A549 (cell line): ENCODE measurements around the gene USP34. TPM values are rescaled to one million over a fixed set of nuclear protein-coding genes. Genes with fewer than 3 reads are reported as not detected.
"Not testable (repeated sequence)": the region's sequence is repeated elsewhere in the genome, so short reads cannot be mapped to it uniquely, and the experiment has no call there.

Experiments
- ATAC-seq, 2 experiments: fragments of 200-7000 bp in 1 of 2; fragments of >200 bp in 1 of 2; cut with Nextera tagmentation in 1 of 2; cut with Tn5 transposase in 1 of 2; 3 replicates each; pipeline versions ENCODE4 v1.8.0 to v1.9.1; 2018 to 2020; ENCODE audit warnings: mild to moderate bottlenecking in 1 of 2, moderate library complexity in 1 of 2
- CTCF ChIA-PET: fragments of 300-600 bp; sonication (Branson Sonifier 250); formaldehyde crosslinking; extraction: SDS; loops from one replicate; lab custom pipeline; 2021; ENCODE audit warnings: antibody characterized with exemption, inconsistent platforms; lab: Yijun Ruan, JAX
- POLR2A ChIA-PET: fragments of 350-600 bp; formaldehyde crosslinking; extraction: SDS; loops from one replicate; lab custom pipeline; 2021; ENCODE audit warnings: antibody characterized with exemption, inconsistent platforms; lab: Yijun Ruan, JAX
- DNase-seq, 2 experiments: peaks; one replicate each; pipeline versions ENCODE4 v3.0.0 to v3.0.0-alpha.2; 2011 to 2016; ENCODE audit warnings: low read depth in 1 of 2, low spot score in 1 of 2
- FAIRE-seq: peaks from 2 replicates; lab custom pipeline; 2011; peaks lifted over from hg19 to GRCh38; lab: Jason Lieb, UNC
- H3K27ac ChIP-seq, 2 experiments: fragments of >200 bp; sonication (Bioruptor Twin); formaldehyde crosslinking; 3 replicates each; pipeline ENCODE4 v1.5.1; 2016 to 2017
- H3K4me1 ChIP-seq: fragments of >200 bp; sonication (Bioruptor Twin); formaldehyde crosslinking; 3 replicates; pipeline ENCODE4 v1.6.1; 2016
- H3K4me2 ChIP-seq: fragments of >200 bp; sonication (Bioruptor Twin); formaldehyde crosslinking; 3 replicates; pipeline ENCODE4 v1.6.1; 2016
- H3K4me3 ChIP-seq: fragments of >200 bp; sonication (Bioruptor Twin); formaldehyde crosslinking; 3 replicates; pipeline ENCODE4 v1.5.1; 2016
- H3K9me3 ChIP-seq: fragments of >200 bp; sonication (Bioruptor Twin); formaldehyde crosslinking; 3 replicates; pipeline ENCODE4 v1.6.1; 2016
- BHLHE40 ChIP-seq: IDR thresholded peaks from 2 replicates; pipeline ENCODE4 v1.6.1; 2012; ENCODE audit warnings: low read depth, low read length, inconsistent platforms
- CHD4 ChIP-seq: fragments of 200-600 bp; sonication (generic); IDR thresholded peaks from 2 replicates; pipeline ENCODE4 v1.6.1; 2016; ENCODE audit warnings: antibody characterized with exemption, mild to moderate bottlenecking, borderline replicate concordance
- EHF ChIP-seq: fragments of 250-450 bp; sonication (Bioruptor Pico); IDR thresholded peaks from 2 replicates; pipeline ENCODE4 v1.5.0; 2020; ENCODE audit warnings: mild to moderate bottlenecking
- ESRRA ChIP-seq: fragments of 150-350 bp; IDR thresholded peaks from 2 replicates; pipeline ENCODE4 v1.6.1; 2014; ENCODE audit warnings: mild to moderate bottlenecking, low read length, borderline replicate concordance
- GATA3 ChIP-seq: IDR thresholded peaks from 2 replicates; pipeline ENCODE4 v1.6.1; 2012; ENCODE audit warnings: borderline replicate concordance
- JUN ChIP-seq, 2 experiments: fragments of >200 bp; sonication (Bioruptor Twin); formaldehyde crosslinking; IDR thresholded peaks; 2 replicates in 1 of 2; 3 replicates in 1 of 2; pipeline ENCODE4 v1.6.1; 2016 to 2017
- NPAS2 ChIP-seq: fragments of 250-450 bp; sonication (Bioruptor Pico); IDR thresholded peaks from 2 replicates; pipeline ENCODE4 v1.8.0; 2022; ENCODE audit warnings: mild to moderate bottlenecking, moderate library complexity, borderline replicate concordance
- POLR2A ChIP-seq: IDR thresholded peaks from 2 replicates; pipeline ENCODE4 v1.6.1; 2012; ENCODE audit warnings: mild to moderate bottlenecking, low read length
- POLR2AphosphoS2 ChIP-seq: conservative IDR thresholded peaks from 2 replicates; pipeline ENCODE4 v1.6.1; 2012; ENCODE audit warnings: low read length, improper control_type of control experiment, inconsistent platforms
- RFX5 ChIP-seq: fragments of 450-650 bp; IDR thresholded peaks from 2 replicates; pipeline ENCODE4 v1.7.1; 2014; ENCODE audit warnings: antibody characterized with exemption, mild to moderate bottlenecking, moderate library complexity
- TP53 ChIP-seq: fragments of 250-450 bp; sonication (Bioruptor Pico); IDR thresholded peaks from 2 replicates; pipeline ENCODE4 v1.5.0; 2021; ENCODE audit warnings: mild to moderate bottlenecking, moderate library complexity
- USF2 ChIP-seq: fragments of 450-650 bp; IDR thresholded peaks from 2 replicates; pipeline ENCODE4 v1.6.1; 2014; ENCODE audit warnings: antibody characterized with exemption
- ZC3H11A ChIP-seq: fragments of 450-650 bp; IDR thresholded peaks from 2 replicates; pipeline ENCODE4 v1.6.1; 2014; ENCODE audit warnings: antibody characterized with exemption, mild to moderate bottlenecking
- ZFP36 ChIP-seq: fragments of 450-650 bp; IDR thresholded peaks from 2 replicates; pipeline ENCODE4 v1.6.1; 2014; ENCODE audit warnings: borderline replicate concordance; ENCODE audit not compliant: partially characterized antibody
- ZNF302 ChIP-seq: fragments of 250-450 bp; sonication (Bioruptor Pico); IDR thresholded peaks from 2 replicates; pipeline ENCODE4 v1.9.0; 2021; ENCODE audit warnings: inconsistent platforms, mild to moderate bottlenecking, moderate library complexity
- WGBS: methylation state at CpG from one replicate; pipeline ENCODE4 v1.1.6; 2017; ENCODE audit errors: missing lambda C conversion rate; 5-methylcytosine and 5-hydroxymethylcytosine counted together
- polyA plus RNA-seq, 4 experiments: library from polyadenylated mRNA; depleted of rRNA in 3 of 4; stranded (reverse); fragments of >200 nt; fragmentation: RNase III in 1 of 4; extraction: RNeasy Plus Mini Kit Qiagen cat#74134 plus additional on column Dnase treatment in 1 of 4; gene quantifications; 2 replicates in 3 of 4; 3 replicates in 1 of 4; pipeline ENCODE4 v1.2.3, GENCODE V29; 2011 to 2017
- TF ChIP-seq, protein P1 (sequence below): fragments of >200 bp; sonication (Bioruptor Twin); formaldehyde crosslinking; IDR thresholded peaks from 3 replicates; pipeline ENCODE4 v1.6.1; 2016
- TF ChIP-seq, protein P2 (sequence below): fragments of 250-450 bp; sonication (Bioruptor Pico); IDR thresholded peaks from 2 replicates; pipeline ENCODE4 v1.5.0; 2020; ENCODE audit warnings: low read depth, mild to moderate bottlenecking, moderate library complexity

USP34 gene
- polyA plus RNA-seq, 2 of the 4 experiments (the other 2 are of a cell fraction), result 47.7 to 132 TPM

GRCh38 chr2:61476929-61477589 lies 6.2 kb upstream of the USP34 start:
- H3K4me3 ChIP-seq, H3K27ac ChIP-seq, H3K9me3 ChIP-seq, H3K4me2 ChIP-seq, DNase-seq: not testable (repeated sequence)
- 95% methylated on average over 12 of the region's 12 CpGs for WGBS
- CTCF ChIA-PET, result interaction anchor here (0.7 to 1.5 kb wide), 2 partner anchors 64 to 182 kb away, joined by 3 to 4 read pairs; no protein-coding TSS in a partner anchor
- TF ChIP-seq POLR2AphosphoS2, result 0 out of 2 replicates have a peak, but pooled peaks have one; percentile 63
- TF ChIP-seq JUN (IDR thresholded peaks at IDR 0.05), result peak in 1 of 2 experiments; percentile 35; a peak in 2 of 5 replicates
- TF ChIP-seq, all 56 proteins: peak for 2; not testable (repeated sequence) for 54
- not testable (repeated sequence) for H3K4me1 ChIP-seq, FAIRE-seq, ATAC-seq
- POLR2A ChIA-PET, result interaction anchor here (0.6 to 1.0 kb wide), 2 partner anchors 29 to 491 kb away, joined by 3 to 11 read pairs; no protein-coding TSS in a partner anchor

GRCh38 chr2:61471905-61472805 lies 1.3 kb upstream of the USP34 start:
- Histone ChIP-seq H3K4me2 (peak overlapping the region; percentile 89), H3K4me1 (peaks cover 25% of the 10 kb centered on the region; the same call in 2 of the 3 replicates), H3K4me3 (peak overlapping the region; percentile 72), H3K9me3 (no peaks in the 10 kb centered on the region), H3K27ac (peak overlapping the region; percentile 93 to 96)
- peak in 1 of 2 experiments; percentile 7; a peak in 2 of 6 replicates for ATAC-seq
- CTCF ChIA-PET, result interaction anchor here (0.6 to 1.8 kb wide), 3 partner anchors 45 to 197 kb away, joined by 3 read pairs; no protein-coding TSS in a partner anchor
- whole genome bisulfite sequencing, result 40% methylated on average over 19 of the region's 19 CpGs
- POLR2A ChIA-PET, result interaction anchor here (0.6 to 1.0 kb wide), 3 partner anchors 12 to 440 kb away, joined by 3 to 4 read pairs (median 3); partner anchors contain the start of gene XPO1
- no peak for FAIRE-seq
- TF ChIP-seq POLR2AphosphoS2 (no peak), ZFP36 (no peak), USF2 (no peak), BHLHE40 (no peak), NPAS2 (no peak), JUN (IDR thresholded peaks at IDR 0.05) (no peak), RFX5 (0 out of 2 replicates have a peak, but pooled peaks have one; percentile 10), ESRRA (no peak), TP53 (0 out of 2 replicates have a peak, but pooled peaks have one; percentile 10), ZNF302 (CRISPR knock-in tag) (no peak), ZC3H11A (0 out of 2 replicates have a peak, but pooled peaks have one; percentile 2)
- DNase-seq, result peak in 1 of 2 experiments; percentile 39

GRCh38 chr2:61470122-61470951 lies 550 bp downstream of the USP34 start:
- WGBS, result 1% methylated on average over 43 of the region's 94 CpGs
- ATAC-seq (peak; percentile 56 to 69), FAIRE-seq (no peak), DNase-seq (peak; percentile 82 to 90)
- Histone ChIP-seq H3K9me3 (no peaks in the 10 kb centered on the region), H3K27ac (peak overlapping the region; percentile 93 to 96), H3K4me2 (peak overlapping the region; percentile 79)
- TF ChIP-seq POLR2A (peak; percentile 19; the same call in 1 of the 2 replicates), GATA3 (0 out of 2 replicates have a peak, but pooled peaks have one; percentile 6), CHD4 (no peak), EHF (CRISPR knock-in tag) (no peak)
- TF ChIP-seq, protein P1, sequence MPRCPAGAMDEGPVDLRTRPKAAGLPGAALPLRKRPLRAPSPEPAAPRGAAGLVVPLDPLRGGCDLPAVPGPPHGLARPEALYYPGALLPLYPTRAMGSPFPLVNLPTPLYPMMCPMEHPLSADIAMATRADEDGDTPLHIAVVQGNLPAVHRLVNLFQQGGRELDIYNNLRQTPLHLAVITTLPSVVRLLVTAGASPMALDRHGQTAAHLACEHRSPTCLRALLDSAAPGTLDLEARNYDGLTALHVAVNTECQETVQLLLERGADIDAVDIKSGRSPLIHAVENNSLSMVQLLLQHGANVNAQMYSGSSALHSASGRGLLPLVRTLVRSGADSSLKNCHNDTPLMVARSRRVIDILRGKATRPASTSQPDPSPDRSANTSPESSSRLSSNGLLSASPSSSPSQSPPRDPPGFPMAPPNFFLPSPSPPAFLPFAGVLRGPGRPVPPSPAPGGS, result peak; percentile 20; the same call in 1 of the 3 replicates
- TF ChIP-seq, protein P2, sequence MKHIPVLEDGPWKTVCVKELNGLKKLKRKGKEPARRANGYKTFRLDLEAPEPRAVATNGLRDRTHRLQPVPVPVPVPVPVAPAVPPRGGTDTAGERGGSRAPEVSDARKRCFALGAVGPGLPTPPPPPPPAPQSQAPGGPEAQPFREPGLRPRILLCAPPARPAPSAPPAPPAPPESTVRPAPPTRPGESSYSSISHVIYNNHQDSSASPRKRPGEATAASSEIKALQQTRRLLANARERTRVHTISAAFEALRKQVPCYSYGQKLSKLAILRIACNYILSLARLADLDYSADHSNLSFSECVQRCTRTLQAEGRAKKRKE (CRISPR knock-in tag), result no peak
- TF ChIP-seq, all 56 proteins: peak for 3
- Histone ChIP-seq H3K4me1 (peaks cover 41% of the 10 kb centered on the region), H3K4me3 (peak overlapping the region; percentile 72)
- ChIA-PET CTCF (interaction anchor here (0.6 to 1.1 kb wide), 2 partner anchors 44 to 190 kb away, joined by 3 to 4 read pairs; no protein-coding TSS in a partner anchor), POLR2A (no interaction called here)
